ENCODE measurements around the gene WNK4. TPM values are rescaled to one million over a fixed set of nuclear protein-coding genes. Genes with fewer than 3 reads are reported as not detected.
A peak's percentile ranks its signal among the peaks of the same experiment; 100 is the strongest.

Gene WNK4
- total and polyA plus RNA-seq, 9 of the 15 experiments (the other 6 are each of a cell fraction or from before 2014, with no cell fraction given): 0.32 to 25.8 (median 4.5) TPM

DNA sequence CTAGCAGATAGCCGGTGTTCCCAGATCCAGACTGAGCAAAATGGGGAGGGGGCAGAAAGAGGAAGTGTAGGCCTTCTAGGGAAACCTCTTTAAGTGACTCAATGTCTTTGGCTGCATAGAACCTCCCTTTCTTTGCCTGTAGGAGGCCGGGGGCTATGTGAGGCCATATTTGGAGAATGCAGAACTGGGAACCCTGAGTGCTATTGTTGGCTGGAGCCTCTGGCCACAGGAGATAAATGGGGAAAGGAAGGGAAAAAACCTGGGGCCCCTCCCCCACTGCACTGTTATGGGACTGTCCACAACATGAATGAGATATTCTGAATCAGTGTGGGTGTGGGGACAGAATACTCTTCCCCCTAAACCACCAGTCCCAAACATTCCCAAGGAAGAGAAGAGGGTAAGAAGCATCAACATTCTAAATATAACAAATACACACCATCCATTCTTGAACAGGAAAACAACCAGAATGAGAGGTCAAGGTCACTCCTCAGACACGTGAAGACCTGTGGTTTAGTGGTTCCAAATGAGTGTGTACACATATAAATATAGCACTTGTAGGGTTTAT, 4.8 kb upstream of the WNK4 start (continued):
- TF ChIP-seq TBP (optimal IDR thresholded peaks at IDR 0.05; ENCODE audit: low read depth, low read length) (peak; percentile 23), TCF3 (CRISPR knock-in tag; IDR thresholded peaks at IDR 0.05) (peak; percentile 78), YY1 (IDR thresholded peaks at IDR 0.05; ENCODE audit: borderline replicate concordance in 1 of 3, control insufficient read depth in 1 of 3, extremely low read depth in 1 of 3, insufficient read depth in 3 of 3, insufficient read length in 1 of 3, insufficient replicate concordance in 2 of 3, low read depth in 1 of 3, low read length in 2 of 3) (peak in 2 of 3 experiments; percentile 36 to 85), TBL1XR1 (IDR thresholded peaks at IDR 0.05; ENCODE audit: low read length in 2 of 2) (peak in 1 of 2 experiments; percentile 64; a peak in 2 of 4 replicates), TAL1 (IDR thresholded peaks at IDR 0.05) (peak; percentile 70), HDAC3 (IDR thresholded peaks at IDR 0.05; ENCODE audit: borderline replicate concordance, partially characterized antibody) (peak; percentile 40), SRF (CRISPR knock-in tag; IDR thresholded peaks at IDR 0.05) (peak; percentile 27 to 97; a peak in 3 of 4 replicates), ZFP36 (IDR thresholded peaks at IDR 0.05; ENCODE audit: low read depth, low read length, partially characterized antibody) (peak; percentile 8)
- TF ChIP-seq, protein P1, sequence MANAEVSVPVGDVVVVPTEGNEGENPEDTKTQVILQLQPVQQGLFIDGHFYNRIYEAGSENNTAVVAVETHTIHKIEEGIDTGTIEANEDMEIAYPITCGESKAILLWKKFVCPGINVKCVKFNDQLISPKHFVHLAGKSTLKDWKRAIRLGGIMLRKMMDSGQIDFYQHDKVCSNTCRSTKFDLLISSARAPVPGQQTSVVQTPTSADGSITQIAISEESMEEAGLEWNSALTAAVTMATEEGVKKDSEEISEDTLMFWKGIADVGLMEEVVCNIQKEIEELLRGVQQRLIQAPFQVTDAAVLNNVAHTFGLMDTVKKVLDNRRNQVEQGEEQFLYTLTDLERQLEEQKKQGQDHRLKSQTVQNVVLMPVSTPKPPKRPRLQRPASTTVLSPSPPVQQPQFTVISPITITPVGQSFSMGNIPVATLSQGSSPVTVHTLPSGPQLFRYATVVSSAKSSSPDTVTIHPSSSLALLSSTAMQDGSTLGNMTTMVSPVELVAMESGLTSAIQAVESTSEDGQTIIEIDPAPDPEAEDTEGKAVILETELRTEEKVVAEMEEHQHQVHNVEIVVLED (CRISPR knock-in tag; IDR thresholded peaks at IDR 0.05): no peak
- TF ChIP-seq, protein P2, sequence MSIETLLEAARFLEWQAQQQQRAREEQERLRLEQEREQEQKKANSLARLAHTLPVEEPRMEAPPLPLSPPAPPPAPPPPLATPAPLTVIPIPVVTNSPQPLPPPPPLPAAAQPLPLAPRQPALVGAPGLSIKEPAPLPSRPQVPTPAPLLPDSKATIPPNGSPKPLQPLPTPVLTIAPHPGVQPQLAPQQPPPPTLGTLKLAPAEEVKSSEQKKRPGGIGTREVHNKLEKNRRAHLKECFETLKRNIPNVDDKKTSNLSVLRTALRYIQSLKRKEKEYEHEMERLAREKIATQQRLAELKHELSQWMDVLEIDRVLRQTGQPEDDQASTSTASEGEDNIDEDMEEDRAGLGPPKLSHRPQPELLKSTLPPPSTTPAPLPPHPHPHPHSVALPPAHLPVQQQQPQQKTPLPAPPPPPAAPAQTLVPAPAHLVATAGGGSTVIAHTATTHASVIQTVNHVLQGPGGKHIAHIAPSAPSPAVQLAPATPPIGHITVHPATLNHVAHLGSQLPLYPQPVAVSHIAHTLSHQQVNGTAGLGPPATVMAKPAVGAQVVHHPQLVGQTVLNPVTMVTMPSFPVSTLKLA (conservative IDR thresholded peaks at IDR 0.05): peak in 1 of 2 experiments; percentile 44; a peak in 3 of 4 replicates
- TF ChIP-seq, protein P3, sequence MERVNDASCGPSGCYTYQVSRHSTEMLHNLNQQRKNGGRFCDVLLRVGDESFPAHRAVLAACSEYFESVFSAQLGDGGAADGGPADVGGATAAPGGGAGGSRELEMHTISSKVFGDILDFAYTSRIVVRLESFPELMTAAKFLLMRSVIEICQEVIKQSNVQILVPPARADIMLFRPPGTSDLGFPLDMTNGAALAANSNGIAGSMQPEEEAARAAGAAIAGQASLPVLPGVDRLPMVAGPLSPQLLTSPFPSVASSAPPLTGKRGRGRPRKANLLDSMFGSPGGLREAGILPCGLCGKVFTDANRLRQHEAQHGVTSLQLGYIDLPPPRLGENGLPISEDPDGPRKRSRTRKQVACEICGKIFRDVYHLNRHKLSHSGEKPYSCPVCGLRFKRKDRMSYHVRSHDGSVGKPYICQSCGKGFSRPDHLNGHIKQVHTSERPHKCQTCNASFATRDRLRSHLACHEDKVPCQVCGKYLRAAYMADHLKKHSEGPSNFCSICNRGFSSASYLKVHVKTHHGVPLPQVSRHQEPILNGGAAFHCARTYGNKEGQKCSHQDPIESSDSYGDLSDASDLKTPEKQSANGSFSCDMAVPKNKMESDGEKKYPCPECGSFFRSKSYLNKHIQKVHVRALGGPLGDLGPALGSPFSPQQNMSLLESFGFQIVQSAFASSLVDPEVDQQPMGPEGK (CRISPR knock-in tag; IDR thresholded peaks at IDR 0.05; ENCODE audit: borderline replicate concordance): no peak

All from K562 (cell line).